ENCODE results near the gene PARP4.

PARP4 gene

GRCh38 chr13:24539500-24540165, 27.1 kb upstream of the PARP4 start:
- TF ChIP-seq CSDC2 (CRISPR knock-in tag; IDR thresholded peaks at IDR 0.05): no peak
- no peak for TF ChIP-seq TOX (CRISPR knock-in tag; IDR thresholded peaks at IDR 0.05; ENCODE audit: borderline replicate concordance)
- no peak for TF ChIP-seq ZFP30 (CRISPR knock-in tag; IDR thresholded peaks at IDR 0.05)
- ATAC-seq: no peak

- no peak for ATAC-seq
- TF ChIP-seq BACH2 (CRISPR knock-in tag; IDR thresholded peaks at IDR 0.05; ENCODE audit: borderline replicate concordance) (no peak), ESRRG (CRISPR knock-in tag; IDR thresholded peaks at IDR 0.05) (no peak), POU6F1 (CRISPR knock-in tag; IDR thresholded peaks at IDR 0.05; ENCODE audit: borderline replicate concordance, low read depth) (no peak), CSRNP3 (CRISPR knock-in tag; IDR thresholded peaks at IDR 0.05) (no peak), PATZ1 (CRISPR knock-in tag; IDR thresholded peaks at IDR 0.05; ENCODE audit: borderline replicate concordance) (no peak)
Measured at GRCh38 chr13:24529478-24529877, 16.9 kb upstream of the PARP4 start.

GRCh38 chr13:24528816-24529398, 16.3 kb upstream of the PARP4 start:
- TF ChIP-seq OSR1 (CRISPR knock-in tag; IDR thresholded peaks at IDR 0.05) (no peak), CSRNP3 (CRISPR knock-in tag; IDR thresholded peaks at IDR 0.05) (no peak), ZNF8 (CRISPR knock-in tag; IDR thresholded peaks at IDR 0.05) (no peak), TOX (CRISPR knock-in tag; IDR thresholded peaks at IDR 0.05; ENCODE audit: borderline replicate concordance) (no peak), TCF4 (CRISPR knock-in tag; IDR thresholded peaks at IDR 0.05; ENCODE audit: borderline replicate concordance) (no peak), SNAI2 (CRISPR knock-in tag; IDR thresholded peaks at IDR 0.05) (no peak), ESRRG (CRISPR knock-in tag; IDR thresholded peaks at IDR 0.05) (no peak), PPARA (CRISPR knock-in tag; IDR thresholded peaks at IDR 0.05; ENCODE audit: borderline replicate concordance) (no peak), ZFP3 (CRISPR knock-in tag; IDR thresholded peaks at IDR 0.05) (no peak), RARB (CRISPR knock-in tag; IDR thresholded peaks at IDR 0.05) (no peak), ISL1 (CRISPR knock-in tag; IDR thresholded peaks at IDR 0.05) (no peak), TSHZ2 (CRISPR knock-in tag; IDR thresholded peaks at IDR 0.05) (no peak), BACH2 (CRISPR knock-in tag; IDR thresholded peaks at IDR 0.05; ENCODE audit: borderline replicate concordance) (no peak)
- ATAC-seq: no peak

- TF ChIP-seq ZFP3 (CRISPR knock-in tag; IDR thresholded peaks at IDR 0.05) (no peak), TOX (CRISPR knock-in tag; IDR thresholded peaks at IDR 0.05; ENCODE audit: borderline replicate concordance) (no peak), GLIS3 (CRISPR knock-in tag; IDR thresholded peaks at IDR 0.05) (no peak), CSDC2 (CRISPR knock-in tag; IDR thresholded peaks at IDR 0.05) (no peak), ZNF70 (CRISPR knock-in tag; IDR thresholded peaks at IDR 0.05) (no peak), ZNF565 (CRISPR knock-in tag; conservative IDR thresholded peaks at IDR 0.05; ENCODE audit: low read depth) (no peak), TCF4 (CRISPR knock-in tag; IDR thresholded peaks at IDR 0.05; ENCODE audit: borderline replicate concordance) (no peak), ARNTL (CRISPR knock-in tag; IDR thresholded peaks at IDR 0.05; ENCODE audit: borderline replicate concordance, low read depth) (no peak), ZC3H10 (CRISPR knock-in tag; IDR thresholded peaks at IDR 0.05) (no peak), CSRNP3 (CRISPR knock-in tag; IDR thresholded peaks at IDR 0.05) (no peak)
- ATAC-seq: no peak
Measured at GRCh38 chr13:24527266-24527775, 14.7 kb upstream of the PARP4 start.
